GM10248 (cell line): Measurements from ENCODE around the gene MOSPD3.

Experiments used
- CTCF ChIA-PET: fragments of 300-600 bp; sonication (Branson Sonifier 250); formaldehyde crosslinking; extraction: SDS; loops from one replicate; lab custom pipeline; 2021; ENCODE audit warnings: antibody characterized with exemption; lab: Yijun Ruan, JAX
- POLR2A ChIA-PET: fragments of 350-650 bp; sonication (Branson Sonifier 250); formaldehyde crosslinking; extraction: SDS; loops from one replicate; lab custom pipeline; 2020; ENCODE audit warnings: antibody characterized with exemption; lab: Yijun Ruan, JAX
- DNase-seq: peaks from one replicate; pipeline ENCODE4 v3.0.0; 2012; ENCODE audit errors: extremely low spot score
- TF ChIP-seq, protein P1 (sequence below): IDR thresholded peaks from 2 replicates; pipeline ENCODE4 v1.5.1; 2012; ENCODE audit warnings: mild to moderate bottlenecking, low read depth; ENCODE audit errors: extremely low read depth, missing control alignments, control extremely low read depth

Gene MOSPD3

DNA sequence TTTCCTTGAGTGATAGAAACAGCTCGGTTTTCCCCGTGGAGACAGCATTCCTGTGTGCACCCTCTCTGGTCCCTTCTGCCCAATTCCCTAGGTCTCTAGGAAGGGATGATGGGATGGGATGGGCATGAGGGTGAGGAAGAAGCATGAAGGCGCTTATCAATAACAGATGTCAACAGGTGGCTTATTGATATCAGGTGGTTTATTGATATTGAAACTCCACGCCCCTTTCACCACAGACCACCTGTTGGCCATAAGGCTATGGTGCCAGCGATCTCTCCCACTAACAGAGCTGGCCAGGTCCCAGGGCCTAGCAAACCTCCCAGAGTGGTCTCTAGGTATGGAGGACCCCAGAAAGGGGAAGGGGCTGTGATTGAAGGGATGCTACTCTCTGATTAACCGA lies 7.9 kb downstream of the MOSPD3 start:
- POLR2A ChIA-PET = no interaction called here
- no peak for DNase-seq
- TF ChIP-seq, protein P1, sequence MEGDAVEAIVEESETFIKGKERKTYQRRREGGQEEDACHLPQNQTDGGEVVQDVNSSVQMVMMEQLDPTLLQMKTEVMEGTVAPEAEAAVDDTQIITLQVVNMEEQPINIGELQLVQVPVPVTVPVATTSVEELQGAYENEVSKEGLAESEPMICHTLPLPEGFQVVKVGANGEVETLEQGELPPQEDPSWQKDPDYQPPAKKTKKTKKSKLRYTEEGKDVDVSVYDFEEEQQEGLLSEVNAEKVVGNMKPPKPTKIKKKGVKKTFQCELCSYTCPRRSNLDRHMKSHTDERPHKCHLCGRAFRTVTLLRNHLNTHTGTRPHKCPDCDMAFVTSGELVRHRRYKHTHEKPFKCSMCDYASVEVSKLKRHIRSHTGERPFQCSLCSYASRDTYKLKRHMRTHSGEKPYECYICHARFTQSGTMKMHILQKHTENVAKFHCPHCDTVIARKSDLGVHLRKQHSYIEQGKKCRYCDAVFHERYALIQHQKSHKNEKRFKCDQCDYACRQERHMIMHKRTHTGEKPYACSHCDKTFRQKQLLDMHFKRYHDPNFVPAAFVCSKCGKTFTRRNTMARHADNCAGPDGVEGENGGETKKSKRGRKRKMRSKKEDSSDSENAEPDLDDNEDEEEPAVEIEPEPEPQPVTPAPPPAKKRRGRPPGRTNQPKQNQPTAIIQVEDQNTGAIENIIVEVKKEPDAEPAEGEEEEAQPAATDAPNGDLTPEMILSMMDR = no peak
- CTCF ChIA-PET = interaction anchor here (0.7 to 1.7 kb wide), 4 partner anchors 10 to 85 kb away, joined by 3 to 9 read pairs (median 3); partner anchors contain the start of gene POP7

DNA sequence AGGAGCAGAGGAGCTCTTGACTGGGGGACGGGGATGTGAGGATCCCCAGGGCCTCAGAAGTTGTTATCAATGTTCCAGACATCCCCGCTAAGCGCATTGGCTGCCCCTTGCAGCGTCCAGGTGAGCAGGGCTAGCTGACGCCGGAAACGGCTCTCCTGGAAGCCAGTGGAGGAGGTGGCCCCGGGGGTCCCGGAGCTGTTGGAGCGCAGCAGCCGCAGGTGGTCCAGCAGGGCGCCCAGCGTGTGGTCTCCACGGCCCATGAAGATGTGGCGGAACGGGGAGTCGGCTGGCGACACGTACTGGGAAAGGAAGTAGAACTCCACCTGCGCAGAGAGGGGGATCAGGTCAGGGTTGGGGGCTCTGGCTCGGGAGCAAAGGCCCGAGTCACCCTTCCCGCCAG lies 8.5 kb downstream of the MOSPD3 start:
- TF ChIP-seq, protein P1 = no peak
- DNase-seq = no peak
- ChIA-PET CTCF (interaction anchor here (0.7 to 1.7 kb wide), 2 partner anchors 14 kb away, joined by 3 to 9 read pairs; no protein-coding TSS in a partner anchor), POLR2A (no interaction called here)

DNA sequence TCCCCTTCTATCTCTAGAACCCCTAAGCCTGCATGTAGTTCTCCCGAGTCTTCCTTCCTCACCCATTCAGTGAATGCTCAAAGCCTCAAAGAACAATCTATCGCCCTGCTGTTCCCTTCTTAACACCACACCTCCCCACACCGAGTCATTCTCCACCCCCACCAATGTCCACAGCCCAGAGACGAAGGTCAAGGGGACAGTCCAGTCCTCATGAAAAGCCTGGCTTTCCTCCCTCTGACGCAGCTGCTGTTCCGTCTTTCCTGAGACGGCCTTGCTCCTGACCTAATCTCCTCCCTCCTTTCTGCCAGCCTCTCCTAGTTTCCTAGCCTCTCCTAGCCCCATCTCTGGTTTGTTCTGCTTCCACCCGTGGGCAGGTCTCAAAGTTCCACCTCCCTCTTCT lies 9.2 kb downstream of the MOSPD3 start:
- POLR2A ChIA-PET = no interaction called here
- DNase-seq = no peak
- CTCF ChIA-PET = interaction anchor here (1.2 kb wide), 1 partner anchor 11 kb away, joined by 3 read pairs; no protein-coding TSS in a partner anchor
- TF ChIP-seq, protein P1 = no peak

DNA sequence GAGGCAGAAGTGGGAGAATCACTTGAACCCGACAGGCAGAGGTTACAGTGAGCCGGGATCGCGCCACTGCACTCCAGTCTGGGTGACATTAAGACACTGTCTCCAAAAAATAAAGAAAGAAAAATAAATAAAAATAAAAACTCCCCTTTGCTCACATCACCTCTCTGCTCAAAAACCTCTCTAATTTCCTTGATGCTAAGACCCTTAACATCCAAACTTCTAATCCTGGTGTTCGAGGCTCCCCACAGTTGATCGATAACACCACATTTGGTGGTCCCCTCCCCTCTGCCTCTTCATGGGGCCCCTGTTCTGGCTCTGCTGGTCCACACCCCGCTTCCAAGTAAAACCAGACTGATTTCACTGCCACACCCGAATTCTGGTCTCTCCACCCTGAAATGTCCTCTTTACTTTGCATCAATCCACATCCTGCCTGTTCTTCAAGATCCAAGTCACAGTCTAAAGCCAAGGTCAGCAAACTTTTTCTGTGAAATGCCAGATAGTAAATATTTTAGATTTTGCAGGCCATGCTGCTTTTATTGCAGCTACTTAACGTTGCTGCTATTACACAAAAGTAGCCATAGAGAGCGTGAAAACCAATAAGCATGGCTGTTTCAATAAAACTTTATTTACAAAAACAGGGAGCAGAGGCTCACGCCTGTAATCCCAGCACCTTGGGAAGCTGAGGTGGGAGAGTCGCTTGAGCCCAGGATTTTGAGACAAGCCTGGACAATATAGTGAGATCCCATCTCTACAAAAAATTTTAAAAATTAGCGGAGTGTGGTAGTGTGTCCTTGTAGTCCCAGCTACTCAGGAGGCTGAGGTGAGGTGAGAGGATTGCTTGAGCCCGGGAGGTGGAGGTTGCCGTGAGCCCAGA lies 11.8 kb downstream of the MOSPD3 start:
- TF ChIP-seq, protein P1 = no peak
- POLR2A ChIA-PET = no interaction called here
- DNase-seq = no peak
- CTCF ChIA-PET = interaction anchor here (2.7 kb wide), 1 partner anchor 10 kb away, joined by 8 read pairs; no protein-coding TSS in a partner anchor

DNA sequence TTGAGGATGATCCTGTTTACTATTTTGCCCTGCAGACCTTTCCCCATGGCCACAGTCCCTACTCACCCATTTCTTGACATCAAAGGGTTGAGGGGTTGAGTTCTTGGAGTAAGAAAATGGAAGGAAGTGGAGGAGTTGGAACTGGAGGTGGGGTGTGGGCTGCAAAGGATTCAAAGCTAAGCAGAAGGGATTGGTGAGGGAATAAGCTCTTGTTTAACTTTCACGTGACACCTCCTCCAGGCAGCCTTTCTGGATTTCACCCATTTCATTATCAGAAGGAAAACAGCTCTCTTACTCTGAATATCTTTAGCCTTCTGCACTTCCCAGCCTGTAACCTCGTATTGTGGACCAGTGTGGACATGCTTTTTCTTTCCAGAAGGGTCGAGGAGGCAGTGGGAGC lies 13.7 kb downstream of the MOSPD3 start:
- DNase-seq = no peak
- TF ChIP-seq, protein P1 = no peak
- POLR2A ChIA-PET = interaction anchor here (0.8 kb wide), 1 partner anchor 151 kb away, joined by 5 read pairs; no protein-coding TSS in a partner anchor
- CTCF ChIA-PET = interaction anchor here (1.1 to 2.7 kb wide), 7 partner anchors 8 to 156 kb away, joined by 3 to 10 read pairs (median 4); partner anchors contain the start of gene POP7

DNA sequence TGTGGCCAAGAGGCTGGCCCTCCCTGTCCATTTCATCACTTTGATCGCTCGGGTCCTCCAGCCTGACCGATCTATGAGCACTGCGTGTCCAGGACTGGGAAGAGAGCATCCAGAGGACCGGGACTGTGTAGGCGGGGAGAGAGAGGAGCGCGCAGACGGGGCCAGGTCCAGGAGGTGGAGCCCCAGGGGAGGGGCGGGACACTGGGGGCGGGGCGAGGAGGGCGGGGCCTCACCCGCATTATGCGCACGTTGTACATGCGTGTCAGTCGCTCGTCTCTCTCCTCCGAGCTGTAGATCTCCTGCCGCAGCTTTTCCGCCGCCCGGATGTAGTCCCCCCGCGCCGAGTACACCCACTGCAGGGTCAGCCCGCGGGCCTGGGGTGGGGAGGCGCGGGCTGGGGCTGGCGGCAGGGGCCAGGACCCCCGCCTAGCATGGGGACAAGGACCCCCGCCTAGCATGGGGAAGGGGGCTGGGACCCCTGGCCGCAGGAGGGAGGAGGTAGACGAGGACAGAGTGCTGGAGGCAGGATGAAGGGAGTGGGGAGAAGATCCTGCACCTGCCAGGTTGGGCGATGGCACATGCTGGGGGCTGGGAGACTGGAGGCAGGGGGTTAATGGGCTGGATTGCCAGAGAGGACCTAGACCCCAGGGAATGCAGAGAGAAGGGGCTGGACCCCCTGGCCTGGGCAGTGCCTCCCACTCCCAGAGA lies 14.3 kb downstream of the MOSPD3 start:
- peak; percentile 97 for DNase-seq
- TF ChIP-seq, protein P1 = no peak
- POLR2A ChIA-PET = no interaction called here
- CTCF ChIA-PET = interaction anchor here (1.1 to 2.7 kb wide), 7 partner anchors 8 to 157 kb away, joined by 3 to 10 read pairs (median 4); partner anchors contain the start of gene POP7
